HEK293 (cell line): ENCODE data around the gene LCN12.

Source experiments
- CTCF ChIA-PET: fragments of 350-600 bp; formaldehyde crosslinking; extraction: SDS; loops from one replicate; lab custom pipeline; 2021; ENCODE audit warnings: antibody characterized with exemption; lab: Yijun Ruan, JAX
- POLR2A ChIA-PET: fragments of 300-600 bp; formaldehyde crosslinking; extraction: SDS; loops from one replicate; lab custom pipeline; 2020; ENCODE audit warnings: antibody characterized with exemption, inconsistent platforms; lab: Yijun Ruan, JAX
- H3K27ac ChIP-seq: fragments of 200-500 bp; sonication (Bioruptor generic); 2 replicates; pipeline ENCODE4 v1.5.1; 2014; ENCODE audit warnings: low read depth, low read length, control low read depth, inconsistent platforms; ENCODE audit errors: extremely low read depth
- H3K36me3 ChIP-seq, 2 experiments: fragments of 200-500 bp in 1 of 2; sonication (Bioruptor generic) in 1 of 2; 1 replicate in 1 of 2; 2 replicates in 1 of 2; pipeline ENCODE4 v1.5.1; 2014 to 2017; ENCODE audit warnings: inconsistent platforms in 2 of 2, low read length in 2 of 2; ENCODE audit not compliant: control insufficient read depth in 2 of 2, insufficient read depth in 1 of 2
- H3K4me1 ChIP-seq: fragments of 200-500 bp; sonication (Bioruptor generic); 2 replicates; pipeline ENCODE4 v1.5.1; 2014; ENCODE audit warnings: mild to moderate bottlenecking, low read length, inconsistent platforms; ENCODE audit not compliant: control insufficient read depth, insufficient read depth
- H3K4me3 ChIP-seq: 2 replicates; pipeline ENCODE4 v1.5.1; 2011; ENCODE audit warnings: low read depth, mild to moderate bottlenecking, control low read depth, low read length, moderate library complexity
- H3K9me3 ChIP-seq: fragments of 200-500 bp; sonication (Bioruptor generic); 2 replicates; pipeline ENCODE4 v1.5.1; 2014; ENCODE audit warnings: low read depth, low read length, inconsistent platforms; ENCODE audit not compliant: control insufficient read depth, insufficient read depth
- GFI1B ChIP-seq: fragments of 450-650 bp; formaldehyde crosslinking; IDR thresholded peaks from 2 replicates; pipeline ENCODE4 v1.5.1; 2016; ENCODE audit warnings: missing biosample characterization, missing genetic modification characterization
- GLIS2 ChIP-seq: fragments of 450-650 bp; formaldehyde crosslinking; IDR thresholded peaks from 2 replicates; pipeline ENCODE4 v1.5.1; 2016; ENCODE audit warnings: missing biosample characterization, missing genetic modification characterization
- HOXC10 ChIP-seq: sonication (generic); formaldehyde crosslinking; IDR thresholded peaks from 2 replicates; pipeline ENCODE4 v1.8.1; 2023; ENCODE audit warnings: mild to moderate bottlenecking, missing genetic modification reagents
- KLF1 ChIP-seq: fragments of 450-650 bp; formaldehyde crosslinking; IDR thresholded peaks from 2 replicates; pipeline ENCODE4 v1.5.1; 2016; ENCODE audit warnings: missing biosample characterization, missing genetic modification characterization
- SCRT2 ChIP-seq: fragments of 450-650 bp; formaldehyde crosslinking; IDR thresholded peaks from 2 replicates; pipeline ENCODE4 v1.5.1; 2016; ENCODE audit warnings: missing biosample characterization, missing genetic modification characterization
- SP2 ChIP-seq: fragments of 450-650 bp; formaldehyde crosslinking; IDR thresholded peaks from 2 replicates; pipeline ENCODE4 v1.5.1; 2016; ENCODE audit warnings: missing biosample characterization, missing genetic modification characterization
- ZFP37 ChIP-seq: fragments of 450-650 bp; formaldehyde crosslinking; IDR thresholded peaks from 2 replicates; pipeline ENCODE4 v1.5.1; 2016; ENCODE audit warnings: missing biosample characterization, missing genetic modification characterization
- ZIC2 ChIP-seq: fragments of 450-650 bp; formaldehyde crosslinking; IDR thresholded peaks from 2 replicates; pipeline ENCODE4 v1.5.1; 2016; ENCODE audit warnings: missing biosample characterization, missing genetic modification characterization
- ZNF114 ChIP-seq: fragments of 450-650 bp; formaldehyde crosslinking; IDR thresholded peaks from 2 replicates; pipeline ENCODE4 v1.5.0; 2017; ENCODE audit warnings: missing biosample characterization, missing genetic modification characterization
- ZNF169 ChIP-seq: fragments of 450-650 bp; formaldehyde crosslinking; IDR thresholded peaks from 2 replicates; pipeline ENCODE4 v1.5.1; 2016; ENCODE audit warnings: missing biosample characterization, missing genetic modification characterization
- ZNF221 ChIP-seq: fragments of 450-650 bp; formaldehyde crosslinking; IDR thresholded peaks from 2 replicates; pipeline ENCODE4 v1.5.1; 2017; ENCODE audit warnings: missing biosample characterization, missing genetic modification characterization, borderline replicate concordance
- ZNF248 ChIP-seq: fragments of 450-650 bp; formaldehyde crosslinking; IDR thresholded peaks from 2 replicates; pipeline ENCODE4 v1.5.1; 2017; ENCODE audit warnings: missing biosample characterization, missing genetic modification characterization
- ZNF48 ChIP-seq: fragments of 450-650 bp; formaldehyde crosslinking; IDR thresholded peaks from 2 replicates; pipeline ENCODE4 v1.5.1; 2016; ENCODE audit warnings: missing biosample characterization, missing genetic modification characterization
- ZNF837 ChIP-seq: fragments of 450-650 bp; formaldehyde crosslinking; IDR thresholded peaks from 2 replicates; pipeline ENCODE4 v1.5.1; 2016; ENCODE audit warnings: missing biosample characterization, missing genetic modification characterization
- ZSCAN23 ChIP-seq: fragments of 450-650 bp; formaldehyde crosslinking; IDR thresholded peaks from 2 replicates; pipeline ENCODE4 v1.5.1; 2016; ENCODE audit warnings: missing biosample characterization, missing genetic modification characterization

LCN12 gene, protein sequence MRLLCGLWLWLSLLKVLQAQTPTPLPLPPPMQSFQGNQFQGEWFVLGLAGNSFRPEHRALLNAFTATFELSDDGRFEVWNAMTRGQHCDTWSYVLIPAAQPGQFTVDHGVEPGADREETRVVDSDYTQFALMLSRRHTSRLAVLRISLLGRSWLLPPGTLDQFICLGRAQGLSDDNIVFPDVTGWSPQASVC

DNA sequence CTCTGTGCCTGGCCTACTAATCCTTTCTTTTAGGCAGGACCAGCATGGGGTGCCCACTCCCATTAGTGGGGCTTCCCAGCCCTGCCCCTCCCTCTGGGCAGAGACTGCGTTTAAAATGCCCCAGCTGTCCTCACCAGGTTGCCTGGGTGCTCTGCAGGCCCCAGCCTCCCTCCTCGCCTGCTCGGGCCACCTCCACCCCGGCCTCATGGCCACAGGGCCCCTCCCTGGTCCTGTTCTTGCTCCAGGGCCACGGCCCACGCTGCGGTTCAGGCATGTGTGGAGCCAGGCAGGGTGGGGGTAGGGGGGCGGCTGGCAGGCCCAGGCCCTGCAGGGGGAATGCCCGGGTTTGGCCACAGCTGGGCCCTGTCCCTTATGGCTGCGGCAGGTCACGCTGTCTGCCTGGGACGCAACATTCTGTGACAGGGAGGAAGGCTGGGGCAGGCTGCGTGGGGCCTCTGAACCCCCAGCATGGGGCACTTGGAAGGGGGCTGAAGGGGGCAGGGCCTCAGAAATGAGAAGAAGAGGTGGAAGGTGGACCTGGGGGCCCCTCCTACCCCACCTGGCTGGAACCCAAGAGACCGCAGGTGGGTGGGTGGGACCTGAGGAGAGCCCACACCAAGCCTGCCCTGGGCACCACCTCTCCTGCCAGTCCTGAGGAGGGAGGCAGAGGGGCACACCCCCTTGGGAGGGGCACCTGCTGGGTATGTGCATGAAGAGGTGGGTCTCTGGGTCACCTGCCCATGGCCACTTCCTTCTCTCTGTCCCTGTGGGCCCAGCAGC is at the start of gene LCN12:
LCN12 (plus strand) TSS at position 733 of the 780 bp plus-strand sequence. CDS start 55 bp downstream, outside the sequence.
- H3K4me1 ChIP-seq, result no peaks in the 10 kb centered on the region; the same call in 1 of the 2 replicates
- TF ChIP-seq ZIC2 (tag by site-specific recombination) (0 out of 2 replicates have a peak, but pooled peaks have one; percentile 5), ZFP37 (tag by site-specific recombination) (no peak), SCRT2 (tag by site-specific recombination) (peak; percentile 42), ZNF837 (tag by site-specific recombination) (no peak), GLIS2 (tag by site-specific recombination) (peak; percentile 63; the same call in 1 of the 2 replicates), KLF1 (tag by site-specific recombination) (peak; percentile 57; the same call in 1 of the 2 replicates)
- no peak within 1 kb of the TSS for H3K27ac ChIP-seq
- no peak within 1 kb of the TSS for H3K4me3 ChIP-seq
- CTCF ChIA-PET, result interaction anchor here (0.6 to 1.4 kb wide), 4 partner anchors 24 to 386 kb away, joined by 3 to 5 read pairs (median 4); partner anchors contain the start of gene PAXX
- H3K36me3 ChIP-seq, result no peaks in the 10 kb centered on the region
- no peaks in the 10 kb centered on the region for H3K9me3 ChIP-seq
- POLR2A ChIA-PET, result interaction anchor here (1.1 to 4.9 kb wide), 3 partner anchors 14 to 135 kb away, joined by 3 to 24 read pairs (median 3); partner anchors contain the start of gene PAXX

DNA sequence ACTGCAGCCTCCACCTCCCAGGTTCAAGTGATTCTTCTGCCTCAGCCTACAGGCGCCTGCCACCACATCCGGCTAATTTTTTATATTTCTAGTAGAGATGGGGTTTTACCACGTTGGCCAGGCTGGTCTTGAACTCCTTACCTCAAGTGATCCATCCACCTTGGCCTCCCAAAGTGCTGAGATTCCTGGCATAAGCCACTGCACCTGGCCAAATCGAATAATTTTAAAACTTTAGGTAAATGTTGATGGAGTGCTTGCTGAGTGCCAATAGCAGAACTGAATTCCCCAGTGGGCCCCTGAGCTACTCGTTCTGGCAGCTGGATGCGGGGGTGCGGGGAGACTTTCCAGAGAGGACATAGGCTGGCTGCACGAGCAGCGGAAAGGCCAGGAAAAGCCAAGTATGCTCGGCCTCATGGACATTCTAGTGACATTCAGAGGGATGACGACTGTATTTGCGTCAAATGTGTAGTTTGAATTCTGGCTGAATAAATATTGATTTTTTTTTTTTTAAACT is 49.0 kb upstream of the LCN12 start:
- H3K4me1 ChIP-seq, result no peaks in the 10 kb centered on the region
- CTCF ChIA-PET, result no interaction called here
- no peaks in the 10 kb centered on the region for H3K9me3 ChIP-seq
- no peak overlapping the region for H3K27ac ChIP-seq
- no peak overlapping the region for H3K4me3 ChIP-seq
- TF ChIP-seq GFI1B (tag by site-specific recombination) (no peak), SP2 (no peak)
- peaks cover 19 to 79% of the 10 kb centered on the region in 2 experiments; a peak in 2 of 3 replicates for H3K36me3 ChIP-seq
- POLR2A ChIA-PET, result interaction anchor here (0.6 to 1.5 kb wide), 4 partner anchors 17 to 176 kb away, joined by 3 to 5 read pairs (median 3); partner anchors contain the start of gene TRAF2

DNA sequence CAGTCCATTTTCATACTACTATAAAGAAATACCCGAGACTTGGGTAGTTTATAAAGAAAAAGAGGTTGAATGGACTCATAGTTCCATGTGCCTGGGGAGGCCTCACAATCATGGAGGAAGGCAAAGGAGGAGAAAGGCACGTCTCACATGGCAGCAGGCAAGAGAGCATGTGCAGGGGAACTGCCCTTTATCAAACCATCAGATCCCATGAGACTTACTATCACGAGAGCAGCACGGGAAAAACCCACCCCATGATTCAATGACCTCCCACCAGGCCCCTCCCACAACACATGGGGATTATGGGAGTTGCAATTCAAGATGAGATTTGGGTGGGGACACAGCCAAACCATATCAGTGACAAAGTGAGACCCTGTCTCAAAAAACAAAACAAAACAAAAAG is 45.8 kb upstream of the LCN12 start:
- no peaks in the 10 kb centered on the region for H3K4me1 ChIP-seq
- POLR2A ChIA-PET, result no interaction called here
- CTCF ChIA-PET, result interaction anchor here (1.0 kb wide), 1 partner anchor 20 kb away, joined by 3 read pairs; no protein-coding TSS in a partner anchor
- no peak overlapping the region for H3K4me3 ChIP-seq
- no peak overlapping the region for H3K27ac ChIP-seq
- H3K9me3 ChIP-seq, result no peaks in the 10 kb centered on the region
- TF ChIP-seq HOXC10 (CRISPR knock-in tag) (no peak), ZNF114 (tag by site-specific recombination) (no peak), ZSCAN23 (no peak), ZNF221 (tag by site-specific recombination) (no peak)
- peaks cover 15 to 75% of the 10 kb centered on the region in 2 experiments; a peak in 2 of 3 replicates for H3K36me3 ChIP-seq

DNA sequence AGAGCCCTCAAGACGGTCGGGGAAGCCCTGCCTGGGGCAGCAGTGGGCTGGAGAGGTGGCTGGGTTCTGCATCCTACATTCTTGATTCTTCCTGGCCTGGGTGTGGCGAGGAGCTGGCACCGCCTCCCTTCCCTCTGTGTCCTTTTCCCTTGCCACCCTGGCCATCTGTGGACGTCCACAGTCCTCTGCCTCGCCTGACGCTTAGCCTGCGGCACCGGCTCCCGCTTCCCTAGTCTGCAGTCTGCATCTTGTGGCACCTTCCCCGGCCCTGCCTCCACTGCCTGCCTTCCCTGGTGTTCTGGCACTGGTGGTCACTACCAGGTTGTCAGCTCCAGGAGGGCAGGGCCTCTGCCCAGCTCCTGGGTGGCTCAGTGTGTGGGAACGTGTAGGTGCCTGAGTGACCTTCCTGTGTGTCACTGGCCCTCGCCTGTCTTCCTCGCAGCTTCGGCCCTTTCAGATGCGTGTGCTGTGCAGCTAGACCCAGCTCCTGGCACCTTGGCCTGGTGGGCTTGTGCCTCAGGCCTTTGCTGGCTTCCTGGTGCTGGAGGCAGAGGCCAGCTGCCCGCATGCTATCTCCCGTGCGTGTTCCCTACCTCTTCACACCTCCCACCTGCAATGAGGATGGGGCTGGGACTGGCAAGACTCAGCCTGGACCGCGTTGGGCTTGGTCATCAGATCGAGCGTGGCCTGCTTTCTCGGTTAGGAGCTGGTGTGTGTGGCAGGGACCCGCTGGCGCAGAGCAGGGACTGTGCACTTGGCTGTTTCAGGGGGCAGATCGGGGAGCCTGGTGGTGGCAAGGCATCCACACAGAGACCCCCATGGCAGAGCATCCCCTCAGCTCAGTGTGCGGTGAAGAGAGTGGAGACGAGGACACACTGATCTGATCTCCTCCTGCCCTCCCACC is 44.8 kb upstream of the LCN12 start:
- POLR2A ChIA-PET, result no interaction called here
- Histone ChIP-seq H3K27ac (no peak overlapping the region), H3K9me3 (no peaks in the 10 kb centered on the region), H3K4me3 (no peak overlapping the region), H3K4me1 (no peaks in the 10 kb centered on the region)
- no peak for TF ChIP-seq ZNF48 (tag by site-specific recombination)
- no peak for TF ChIP-seq ZNF248 (tag by site-specific recombination)
- peak; percentile 2; the same call in 1 of the 2 replicates for TF ChIP-seq ZNF169 (tag by site-specific recombination)
- TF ChIP-seq, all 188 proteins: peak for 1
- CTCF ChIA-PET, result interaction anchor here (0.8 kb wide), 1 partner anchor 128 kb away, joined by 3 read pairs; no protein-coding TSS in a partner anchor
- H3K36me3 ChIP-seq, result peaks cover 17 to 70% of the 10 kb centered on the region in 2 experiments; a peak in 2 of 3 replicates
